ENCODE measurements around the gene ZC3H18. TPM values are rescaled to one million over a fixed set of nuclear protein-coding genes. Genes with fewer than 3 reads are reported as not detected.

Gene ZC3H18
- total and polyA plus RNA-seq, 2 donors: 13.9 to 29.5 TPM

DNA sequence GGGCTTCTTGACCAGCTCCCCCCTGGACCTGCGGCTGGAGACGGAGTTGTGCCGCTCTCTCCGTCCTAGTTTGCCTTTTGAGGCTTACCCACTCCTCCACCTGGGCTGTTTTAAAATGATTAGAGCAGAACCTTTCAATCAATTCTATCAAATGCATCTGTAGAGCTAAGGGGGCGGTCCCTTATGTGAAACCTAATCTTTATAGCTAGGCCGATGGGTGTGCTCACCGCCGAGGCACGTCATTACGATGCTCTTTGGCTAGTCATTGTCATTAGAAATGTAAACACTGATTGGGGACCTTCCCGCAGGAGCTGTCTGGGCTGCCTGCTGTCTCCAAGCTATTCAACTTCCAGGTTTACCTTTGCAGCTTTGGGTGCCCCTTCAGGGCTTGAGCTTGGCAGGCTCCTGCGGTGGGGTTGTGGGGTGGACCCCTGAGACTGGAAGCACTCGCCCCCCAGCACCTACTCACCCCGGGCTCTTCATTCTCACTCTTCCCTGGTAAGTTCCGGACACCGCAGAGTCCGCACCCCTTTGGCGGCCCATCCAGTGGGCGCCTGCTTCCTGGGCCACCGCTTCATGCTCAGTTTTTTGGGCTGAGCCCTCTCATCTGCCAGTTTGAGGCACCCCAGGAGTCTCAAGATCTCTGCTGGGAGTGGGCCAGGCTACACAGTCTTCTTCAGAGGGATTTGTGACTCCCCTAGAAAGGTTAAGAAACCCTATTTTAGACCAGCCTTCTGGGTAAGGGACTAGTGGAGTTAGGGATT is 47.2 kb downstream of the ZC3H18 start:
- no peak overlapping the region for H3K27ac ChIP-seq (ENCODE audit: low read depth)
- H3K4me3 ChIP-seq (ENCODE audit: low read depth, low read length): no peak overlapping the region
- H3K4me1 ChIP-seq (ENCODE audit: insufficient read depth): no peaks in the 10 kb centered on the region
- WGBS: 76% methylated on average over 20 of the region's 20 CpGs
- H3K36me3 ChIP-seq (ENCODE audit: insufficient read depth): peaks cover 2% of the 10 kb centered on the region
- no peak for DNase-seq (ENCODE audit: extremely low spot score)

GRCh38 chr16:88618182-88618955 is 48.2 kb downstream of the ZC3H18 start:
- Histone ChIP-seq H3K4me3 (ENCODE audit: low read depth, low read length) (no peak overlapping the region), H3K36me3 (ENCODE audit: insufficient read depth) (peaks cover 2% of the 10 kb centered on the region), H3K27ac (ENCODE audit: low read depth) (no peak overlapping the region), H3K4me1 (ENCODE audit: insufficient read depth) (no peaks in the 10 kb centered on the region)
- 82% methylated on average over 20 of the region's 20 CpGs for WGBS
- no peak for DNase-seq (ENCODE audit: extremely low spot score)

- no peak overlapping the region for H3K27ac ChIP-seq (ENCODE audit: low read depth)
- peaks cover 5% of the 10 kb centered on the region for H3K36me3 ChIP-seq (ENCODE audit: insufficient read depth)
- H3K4me3 ChIP-seq (ENCODE audit: low read depth, low read length): no peak overlapping the region
- no peaks in the 10 kb centered on the region for H3K4me1 ChIP-seq (ENCODE audit: insufficient read depth)
- DNase-seq (ENCODE audit: extremely low spot score): no peak
- 93% methylated on average over 19 of the region's 19 CpGs for WGBS
Measured at GRCh38 chr16:88618956-88619667, 48.9 kb downstream of the ZC3H18 start.

DNA sequence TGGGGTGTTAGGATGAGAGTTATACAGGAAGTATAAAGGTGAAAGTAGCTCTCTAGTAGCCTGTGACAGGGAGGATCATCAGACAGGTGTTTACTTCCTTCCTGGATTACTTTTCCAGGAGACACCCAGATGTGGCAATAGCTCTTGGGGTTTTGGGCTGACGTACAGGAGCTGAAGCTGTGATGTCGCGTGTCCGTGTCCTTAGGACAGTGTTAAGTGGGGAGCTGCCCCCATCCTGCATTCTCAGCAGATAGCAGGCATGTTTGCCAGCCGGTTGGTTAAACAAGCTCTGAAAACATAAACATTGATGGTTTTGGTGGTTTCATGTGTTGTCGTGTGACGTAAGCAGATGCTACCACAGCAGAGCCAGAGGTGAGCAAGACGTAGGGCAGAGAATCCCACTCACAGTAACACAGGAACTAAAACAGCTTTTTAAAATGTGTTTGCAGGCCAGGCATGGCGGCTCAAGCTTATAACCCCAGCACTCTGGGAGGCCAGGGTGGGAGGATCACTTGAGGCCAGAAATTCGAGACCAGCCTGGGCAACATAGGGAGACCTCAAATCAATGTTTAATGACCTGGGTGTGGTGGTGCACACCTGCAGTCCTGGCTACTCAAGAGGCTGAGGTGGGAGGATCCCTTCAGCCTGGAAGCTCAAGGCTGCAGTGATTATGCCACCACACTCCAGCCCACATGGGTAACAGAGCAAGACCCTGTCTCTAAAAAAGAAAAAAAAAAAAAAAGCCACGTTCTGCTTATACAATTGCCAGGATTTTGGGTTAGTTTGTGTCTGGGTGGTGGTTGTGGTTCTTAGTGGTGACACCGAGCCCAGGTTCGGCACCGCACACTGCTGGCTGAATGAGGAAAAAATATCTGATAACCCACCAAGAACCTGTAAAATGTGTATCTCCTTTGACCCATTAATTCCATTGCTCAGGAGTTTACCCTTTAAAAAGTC is 49.9 kb downstream of the ZC3H18 start:
- peaks cover 5% of the 10 kb centered on the region for H3K36me3 ChIP-seq (ENCODE audit: insufficient read depth)
- no peak overlapping the region for H3K27ac ChIP-seq (ENCODE audit: low read depth)
- DNase-seq (ENCODE audit: extremely low spot score): no peak
- no peak overlapping the region for H3K4me3 ChIP-seq (ENCODE audit: low read depth, low read length)
- H3K4me1 ChIP-seq (ENCODE audit: insufficient read depth): no peaks in the 10 kb centered on the region
- 86% methylated on average over 14 of the region's 14 CpGs for WGBS

- Histone ChIP-seq H3K27ac (ENCODE audit: low read depth) (no peak overlapping the region), H3K36me3 (ENCODE audit: insufficient read depth) (peaks cover 5% of the 10 kb centered on the region), H3K4me1 (ENCODE audit: insufficient read depth) (no peaks in the 10 kb centered on the region), H3K4me3 (ENCODE audit: low read depth, low read length) (no peak overlapping the region)
- DNase-seq (ENCODE audit: extremely low spot score): no peak
- 92% methylated on average over 19 of the region's 19 CpGs for WGBS
Measured at GRCh38 chr16:88622125-88622524, 51.9 kb downstream of the ZC3H18 start.

- Histone ChIP-seq H3K27ac (ENCODE audit: low read depth) (no peak overlapping the region), H3K36me3 (ENCODE audit: insufficient read depth) (peaks cover 5% of the 10 kb centered on the region), H3K4me3 (ENCODE audit: low read depth, low read length) (no peak overlapping the region), H3K4me1 (ENCODE audit: insufficient read depth) (no peaks in the 10 kb centered on the region)
- WGBS: 97% methylated on average over 29 of the region's 29 CpGs
- DNase-seq (ENCODE audit: extremely low spot score): no peak
Measured at GRCh38 chr16:88622866-88623265, 52.7 kb downstream of the ZC3H18 start.

DNA sequence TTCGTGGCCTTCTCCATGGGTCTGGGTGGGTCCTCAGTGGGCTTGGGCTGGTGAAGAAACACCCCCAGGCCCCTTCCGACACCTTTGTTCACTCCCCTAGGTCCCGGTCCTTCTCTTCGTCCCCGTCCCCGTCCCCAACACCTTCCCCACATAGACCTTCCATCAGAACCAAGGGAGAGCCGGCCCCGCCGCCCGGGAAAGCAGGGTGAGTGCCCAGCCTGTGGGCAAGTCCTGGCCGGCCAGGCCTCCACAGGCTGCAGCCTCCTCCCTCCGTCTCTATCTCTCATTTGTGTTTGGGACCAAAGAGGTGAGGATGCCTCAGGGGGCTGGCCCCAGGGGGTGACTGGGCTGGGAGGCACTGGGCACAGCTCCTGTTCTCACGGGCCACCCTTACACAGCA is 53.7 kb downstream of the ZC3H18 start:
- peaks cover 5% of the 10 kb centered on the region for H3K36me3 ChIP-seq (ENCODE audit: insufficient read depth)
- WGBS: 94% methylated on average over 13 of the region's 13 CpGs
- no peak overlapping the region for H3K27ac ChIP-seq (ENCODE audit: low read depth)
- DNase-seq (ENCODE audit: extremely low spot score): no peak
- H3K4me1 ChIP-seq (ENCODE audit: insufficient read depth): no peaks in the 10 kb centered on the region
- no peak overlapping the region for H3K4me3 ChIP-seq (ENCODE audit: low read depth, low read length)

GRCh38 chr16:88624481-88624880 is 54.3 kb downstream of the ZC3H18 start:
- 90% methylated on average over 18 of the region's 18 CpGs for WGBS
- H3K27ac ChIP-seq (ENCODE audit: low read depth): no peak overlapping the region
- DNase-seq (ENCODE audit: extremely low spot score): no peak
- no peak overlapping the region for H3K4me3 ChIP-seq (ENCODE audit: low read depth, low read length)
- H3K36me3 ChIP-seq (ENCODE audit: insufficient read depth): peaks cover 7% of the 10 kb centered on the region
- H3K4me1 ChIP-seq (ENCODE audit: insufficient read depth): no peaks in the 10 kb centered on the region

GRCh38 chr16:88624977-88625576 is 54.9 kb downstream of the ZC3H18 start:
- no peak overlapping the region for H3K4me3 ChIP-seq (ENCODE audit: low read depth, low read length)
- H3K36me3 ChIP-seq (ENCODE audit: insufficient read depth): peaks cover 10% of the 10 kb centered on the region
- no peak for DNase-seq (ENCODE audit: extremely low spot score)
- H3K4me1 ChIP-seq (ENCODE audit: insufficient read depth): no peaks in the 10 kb centered on the region
- 83% methylated on average over 17 of the region's 17 CpGs for WGBS
- no peak overlapping the region for H3K27ac ChIP-seq (ENCODE audit: low read depth)

DNA sequence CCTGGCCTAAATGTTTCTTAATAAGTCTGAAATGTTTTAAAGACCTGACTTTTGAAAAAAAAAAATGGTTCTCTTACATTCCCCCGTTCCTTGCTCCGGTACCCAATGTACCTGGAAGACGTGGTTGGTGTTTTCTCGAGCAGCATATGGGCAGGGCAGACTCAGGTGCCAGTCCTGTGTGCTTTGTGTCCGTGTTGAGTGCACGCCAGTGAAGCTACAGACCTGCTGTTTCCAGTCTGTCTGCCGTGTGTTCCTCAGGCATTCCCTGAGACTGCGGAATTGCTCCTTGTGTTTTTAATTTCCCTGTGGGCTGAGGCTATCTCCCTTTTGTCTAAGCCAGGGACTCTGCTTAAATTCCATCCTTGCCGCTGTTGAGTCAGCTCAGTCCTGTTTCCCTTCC is 56.4 kb downstream of the ZC3H18 start:
- no peaks in the 10 kb centered on the region for H3K4me1 ChIP-seq (ENCODE audit: insufficient read depth)
- no peak for DNase-seq (ENCODE audit: extremely low spot score)
- H3K4me3 ChIP-seq (ENCODE audit: low read depth, low read length): no peak overlapping the region
- WGBS: 94% methylated on average over 9 of the region's 9 CpGs
- H3K27ac ChIP-seq (ENCODE audit: low read depth): no peak overlapping the region
- H3K36me3 ChIP-seq (ENCODE audit: insufficient read depth): peaks cover 10% of the 10 kb centered on the region

DNA sequence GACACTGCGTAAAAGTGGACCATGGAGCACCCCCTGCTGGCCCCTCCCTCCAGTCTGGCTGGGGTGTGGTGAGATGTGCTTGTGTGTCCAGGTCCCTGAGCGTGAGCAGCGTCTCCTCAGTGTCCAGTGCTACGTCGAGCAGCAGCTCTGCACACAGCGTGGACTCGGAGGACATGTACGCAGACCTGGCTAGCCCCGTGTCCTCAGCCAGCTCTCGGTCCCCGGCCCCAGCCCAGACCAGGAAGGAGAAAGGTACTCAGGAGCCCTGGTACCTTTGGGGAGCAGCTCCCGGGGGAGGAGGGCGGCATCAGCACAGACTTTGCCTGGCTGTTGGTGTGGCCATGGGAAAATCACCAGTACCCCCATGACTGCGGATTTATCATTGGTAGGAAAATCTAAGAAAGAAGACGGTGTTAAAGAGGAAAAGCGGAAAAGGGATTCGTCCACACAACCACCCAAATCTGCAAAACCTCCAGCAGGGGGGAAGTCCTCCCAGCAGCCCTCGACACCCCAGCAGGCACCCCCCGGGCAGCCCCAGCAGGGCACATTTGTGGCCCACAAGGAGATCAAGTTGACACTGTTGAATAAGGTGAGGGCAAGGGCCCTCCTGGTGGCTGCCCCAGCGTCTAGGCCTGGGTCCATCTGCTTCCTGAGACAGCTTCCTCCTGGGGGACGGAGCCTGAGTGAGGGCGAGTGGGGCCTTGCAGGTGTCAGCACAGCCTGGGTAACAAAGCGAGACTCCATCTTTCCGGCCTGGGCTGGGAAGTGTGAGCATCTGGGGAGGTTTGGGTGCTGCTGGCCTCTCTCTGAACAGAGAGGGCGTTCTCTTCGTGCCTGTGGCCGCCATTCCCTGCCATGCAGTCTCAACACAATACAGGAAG is 57.6 kb downstream of the ZC3H18 start:
- no peak overlapping the region for H3K27ac ChIP-seq (ENCODE audit: low read depth)
- H3K36me3 ChIP-seq (ENCODE audit: insufficient read depth): peaks cover 11% of the 10 kb centered on the region
- H3K4me1 ChIP-seq (ENCODE audit: insufficient read depth): no peaks in the 10 kb centered on the region
- no peak for DNase-seq (ENCODE audit: extremely low spot score)
- H3K4me3 ChIP-seq (ENCODE audit: low read depth, low read length): no peak overlapping the region
- WGBS: 96% methylated on average over 27 of the region's 27 CpGs

DNA sequence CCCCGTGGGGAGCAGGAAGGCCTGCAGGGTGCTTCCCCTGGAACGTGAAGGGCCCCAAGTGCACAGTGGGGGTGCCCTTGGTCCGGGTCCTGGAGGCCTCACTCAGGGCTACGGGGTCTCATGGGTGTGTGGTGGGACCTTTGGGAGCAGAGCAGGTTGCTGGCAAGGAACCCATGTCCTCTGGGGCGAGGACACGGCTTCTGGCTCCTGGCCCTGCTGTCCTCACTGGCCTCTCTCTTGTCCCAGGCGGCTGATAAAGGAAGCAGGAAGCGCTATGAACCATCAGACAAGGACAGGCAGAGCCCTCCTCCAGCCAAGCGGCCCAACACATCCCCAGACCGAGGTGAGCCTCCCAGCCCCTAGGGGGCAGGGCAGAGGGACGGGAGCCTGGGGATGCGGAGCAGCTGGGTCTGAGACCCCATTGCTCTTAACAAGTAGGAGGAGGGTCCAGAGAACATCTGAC is 58.3 kb downstream of the ZC3H18 start:
- H3K36me3 ChIP-seq (ENCODE audit: insufficient read depth): peaks cover 10% of the 10 kb centered on the region
- 65% methylated on average over 12 of the region's 12 CpGs for WGBS
- H3K27ac ChIP-seq (ENCODE audit: low read depth): no peak overlapping the region
- H3K4me1 ChIP-seq (ENCODE audit: insufficient read depth): no peaks in the 10 kb centered on the region
- no peak for DNase-seq (ENCODE audit: extremely low spot score)
- no peak overlapping the region for H3K4me3 ChIP-seq (ENCODE audit: low read depth, low read length)
